HG02885 (cell line): ENCODE results near the gene HOXA2.

ENCODE experiments used
- ATAC-seq: cut with Tn5 transposase; IDR thresholded peaks from one replicate; pipeline ENCODE4 v1.9.1; 2021; ENCODE audit warnings: mild to moderate bottlenecking; ENCODE audit not compliant: unreplicated experiment, poor library complexity

HOXA2 gene

DNA sequence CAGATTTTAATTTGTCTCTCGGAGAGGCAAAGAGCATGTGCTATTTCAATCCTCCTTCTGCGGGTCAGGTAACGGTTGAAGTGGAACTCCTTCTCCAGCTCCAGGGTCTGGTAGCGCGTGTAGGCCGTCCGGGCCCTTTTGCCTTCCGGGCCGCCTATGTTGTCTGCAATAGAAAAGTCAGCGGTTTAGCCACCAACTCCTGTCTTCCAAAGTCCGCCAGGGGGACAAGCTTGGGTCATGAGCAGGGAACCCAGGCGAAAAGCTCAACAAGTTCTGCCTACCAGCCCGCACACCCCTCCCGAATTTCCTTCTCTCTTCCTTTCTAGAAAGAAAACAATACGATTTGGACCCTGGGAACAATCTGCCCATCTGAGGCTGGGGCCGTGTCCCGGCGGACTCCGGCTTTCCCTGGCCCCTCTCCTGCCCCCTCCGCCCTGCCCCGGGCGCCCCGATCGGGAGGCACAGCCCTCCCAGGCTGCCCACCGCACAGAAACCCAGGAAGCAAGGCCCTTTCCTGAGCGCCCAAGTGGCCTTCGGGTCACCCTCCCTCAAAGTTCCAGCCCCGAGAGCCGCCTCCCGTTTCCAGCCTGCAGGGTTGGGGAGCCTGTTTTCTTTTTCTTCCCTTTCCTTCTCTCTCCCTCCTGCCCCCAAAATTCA lies 39.6 kb upstream of the HOXA2 start:
- no peak for ATAC-seq

GRCh38 chr7:27141137-27141922 lies 38.8 kb upstream of the HOXA2 start:
- no peak for ATAC-seq

DNA sequence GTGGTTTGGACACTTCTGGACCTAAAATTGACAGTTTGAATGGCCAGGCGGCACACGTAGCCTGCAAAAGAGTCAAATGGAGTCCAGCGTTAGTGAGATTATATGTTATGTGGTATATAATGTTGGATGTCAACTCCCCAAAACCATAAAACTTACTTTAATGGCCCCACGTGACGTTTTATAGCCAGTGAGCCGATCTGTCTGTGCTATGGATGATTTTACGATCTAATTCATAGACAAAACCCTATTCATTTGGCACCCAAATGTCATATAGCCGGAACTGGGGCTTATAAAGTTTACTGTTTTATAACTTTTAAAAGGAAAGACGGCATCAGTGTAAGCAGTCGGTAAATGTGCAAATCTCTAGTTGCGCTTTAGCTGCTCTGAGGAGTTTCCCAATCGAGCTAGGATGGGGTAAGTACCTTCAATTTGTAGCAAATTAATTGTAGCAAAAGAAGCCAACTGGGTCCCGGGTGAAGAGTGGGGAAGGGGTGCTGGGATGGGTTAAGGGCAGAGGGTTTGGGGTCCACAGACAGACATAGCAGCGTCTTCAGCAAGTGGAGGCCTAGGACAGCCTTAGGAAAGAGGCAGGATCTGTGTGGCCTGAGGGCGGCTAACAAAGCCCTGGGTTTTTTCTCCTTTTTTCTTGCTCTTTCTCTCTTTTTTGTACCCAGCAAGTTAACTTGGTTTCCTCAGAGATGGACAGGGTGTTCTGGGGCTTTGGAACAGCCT lies 37.8 kb upstream of the HOXA2 start:
- no peak for ATAC-seq

DNA sequence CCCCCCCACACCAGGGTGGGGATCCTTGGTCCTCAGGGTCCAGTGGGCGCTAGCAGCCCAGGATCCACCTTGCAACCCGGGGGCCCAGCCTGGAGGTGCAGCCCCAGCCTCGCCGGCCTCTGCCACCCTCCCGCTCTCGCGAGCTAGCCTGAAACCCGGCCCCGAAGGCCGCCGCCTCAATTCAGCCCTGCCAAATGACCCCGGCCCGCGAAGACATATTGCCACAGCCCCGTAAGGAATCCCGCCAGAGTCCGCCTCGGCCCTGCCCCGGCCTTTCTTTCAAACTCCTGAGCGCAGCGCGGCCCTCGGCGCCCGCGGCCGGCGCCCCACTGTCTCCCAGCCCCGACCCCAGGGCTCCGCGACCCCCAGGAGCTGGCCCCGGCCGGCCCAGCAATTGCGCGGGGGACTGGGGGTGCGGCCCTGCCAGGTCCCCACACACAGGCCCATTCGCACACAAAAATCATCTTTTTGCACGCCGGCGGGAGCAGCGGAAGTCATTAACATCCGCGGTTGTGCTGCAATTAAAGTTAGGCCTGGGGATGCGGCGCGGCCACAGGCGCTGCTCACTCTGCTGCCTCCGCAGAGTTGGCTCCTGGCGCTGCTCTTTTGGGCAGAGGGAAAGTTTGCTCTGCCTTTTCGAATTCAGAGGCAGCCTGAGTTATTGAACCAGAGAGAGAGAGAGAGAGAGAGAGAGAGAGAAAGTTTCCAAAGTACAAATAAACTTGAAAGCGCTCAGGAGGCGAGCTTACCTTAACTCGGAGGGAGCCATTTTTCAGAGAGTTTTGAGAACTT lies 37.0 kb upstream of the HOXA2 start:
- ATAC-seq, result no peak

DNA sequence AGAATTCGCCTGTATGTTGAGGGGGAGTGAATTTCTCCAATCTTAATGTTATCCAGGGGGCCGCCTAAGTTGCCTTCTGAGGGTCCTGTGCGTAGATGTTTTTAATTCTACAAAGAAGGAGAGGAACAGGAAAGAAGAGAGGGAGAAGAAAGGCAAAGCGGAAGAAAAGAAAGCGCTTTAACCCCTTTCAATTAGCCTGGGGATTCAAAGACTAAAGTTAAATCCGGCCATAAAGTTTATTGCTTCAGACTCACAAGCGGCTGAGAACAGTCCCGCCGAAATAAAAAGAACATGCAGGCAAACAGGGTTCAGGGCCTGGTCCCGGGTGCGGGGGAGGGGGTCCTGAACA lies 36.5 kb upstream of the HOXA2 start:
- ATAC-seq, result no peak

- no peak for ATAC-seq
Observed at GRCh38 chr7:27138472-27138871, 36.0 kb upstream of the HOXA2 start.

- no peak for ATAC-seq
Observed at GRCh38 chr7:27137640-27138315, 35.3 kb upstream of the HOXA2 start.

DNA sequence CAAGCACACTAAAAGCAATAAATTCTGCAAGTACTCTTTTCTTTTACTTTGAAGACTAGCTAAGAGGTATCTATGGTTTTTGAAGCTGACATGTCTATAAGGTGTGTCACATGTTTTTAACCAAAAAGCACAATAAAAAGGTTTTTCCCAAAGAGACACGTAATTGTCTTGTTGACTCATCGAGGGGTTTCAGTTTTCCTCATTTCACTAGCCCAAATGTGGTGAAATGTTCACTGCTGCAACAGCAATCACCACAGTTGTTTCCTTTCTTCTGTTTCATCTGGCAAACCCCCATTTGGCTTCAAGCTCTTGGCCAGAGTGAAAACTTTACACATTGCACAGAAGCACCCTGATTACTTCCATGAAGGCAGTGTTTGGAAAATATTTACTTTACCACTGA lies 31.9 kb upstream of the HOXA2 start:
- peak; percentile 43 for ATAC-seq

GRCh38 chr7:27133409-27134231 lies 31.1 kb upstream of the HOXA2 start:
- ATAC-seq, result no peak

DNA sequence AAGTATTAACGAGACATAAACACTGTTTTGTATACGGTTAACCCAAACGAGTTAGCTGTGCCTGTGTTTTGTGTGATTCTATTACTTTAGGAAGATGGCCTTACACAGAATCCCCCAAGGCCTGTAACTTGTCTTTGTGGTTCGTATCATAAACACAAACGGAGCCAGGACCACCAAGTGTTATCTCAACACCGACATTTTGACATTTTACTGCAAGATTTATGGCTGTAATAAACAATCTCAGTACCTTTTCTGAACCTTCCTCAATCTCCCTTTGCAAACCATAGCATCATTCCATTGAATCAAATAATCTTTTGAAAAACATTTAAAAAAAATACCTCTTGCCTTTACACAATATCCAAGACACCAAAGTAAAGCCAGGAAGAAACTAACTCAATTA lies 30.5 kb upstream of the HOXA2 start:
- no peak for ATAC-seq

- ATAC-seq, result no peak
Observed at GRCh38 chr7:27132214-27132613, 29.7 kb upstream of the HOXA2 start.

DNA sequence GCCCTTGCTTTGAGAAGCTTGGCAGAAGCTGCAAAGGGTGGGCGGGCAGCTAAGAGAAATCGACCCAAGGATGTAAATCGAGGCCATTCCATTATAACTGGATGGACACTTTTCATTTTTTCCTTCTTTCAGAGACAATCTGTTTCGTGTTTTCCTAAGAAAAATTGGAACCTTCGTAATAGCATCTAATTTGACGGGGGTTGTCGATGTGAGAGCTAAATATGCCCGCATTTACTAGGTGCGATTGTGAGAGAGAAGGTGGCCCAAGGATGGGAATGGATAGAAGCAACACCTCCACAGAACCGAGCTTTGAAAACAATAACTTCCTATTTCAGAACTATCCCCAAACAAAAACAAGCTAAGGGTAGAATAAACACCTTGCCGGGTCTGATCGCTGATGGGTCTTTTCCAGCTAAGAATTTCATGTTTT lies 28.9 kb upstream of the HOXA2 start:
- no peak for ATAC-seq

- peak; percentile 71 for ATAC-seq
Observed at GRCh38 chr7:27130540-27131389, 28.3 kb upstream of the HOXA2 start, which contains the start of gene HOXA4. HOXA4 (minus strand) TSS chr7:27130757; CDS start chr7:27130733, 24 bp downstream.

DNA sequence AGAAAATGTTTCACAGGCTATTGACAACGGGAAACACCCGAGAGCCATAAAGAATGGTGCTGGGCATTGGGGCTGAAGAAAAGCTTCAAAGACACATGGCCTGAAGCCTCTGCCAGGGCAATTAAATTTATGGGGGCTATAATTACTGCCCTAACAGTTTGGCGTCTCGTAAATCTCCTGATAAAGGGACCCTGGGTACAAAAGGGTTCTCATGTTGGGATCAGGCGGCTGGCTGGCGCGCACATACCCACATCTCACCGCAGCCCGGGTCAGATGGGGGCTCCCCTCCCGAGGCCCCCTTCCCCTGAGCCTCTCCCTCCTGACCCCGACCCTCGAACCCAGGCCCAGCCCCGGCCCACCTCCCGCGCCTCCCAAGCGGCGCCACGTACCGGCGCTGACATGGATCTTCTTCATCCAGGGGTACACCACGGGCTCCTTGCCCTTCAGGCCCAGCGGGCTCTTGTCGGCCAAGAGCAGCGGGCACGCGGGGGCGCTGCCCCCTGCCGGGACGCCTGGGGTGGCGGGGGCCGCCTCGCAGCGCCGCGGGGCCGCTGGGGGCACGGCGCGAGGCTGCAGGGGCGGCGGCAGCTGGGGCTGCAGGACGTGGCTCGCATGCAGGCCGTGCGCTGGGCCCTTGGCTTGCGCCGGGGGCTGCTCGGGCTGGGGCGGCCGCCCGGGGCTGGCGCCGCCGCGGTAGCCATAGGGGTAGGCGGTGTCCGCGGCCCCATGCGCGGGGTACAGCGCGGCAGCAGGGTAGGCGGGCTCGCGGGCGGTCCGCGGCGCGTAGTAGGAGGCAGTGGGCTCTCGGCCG lies 27.5 kb upstream of the HOXA2 start:
- peak; percentile 23 for ATAC-seq

- no peak for ATAC-seq
Observed at GRCh38 chr7:27128776-27129728, 26.6 kb upstream of the HOXA2 start.

GRCh38 chr7:27128034-27128433 lies 25.6 kb upstream of the HOXA2 start:
- no peak for ATAC-seq
